GM12878 (cell line): ENCODE measurements around the gene SLC25A42. TPM values are rescaled to one million over a fixed set of nuclear protein-coding genes. Genes with fewer than 3 reads are reported as not detected.
A peak's percentile ranks its signal among the peaks of the same experiment; 100 is the strongest.

ENCODE experiments used
- ASH2L ChIP-seq: fragments of 300-600, 200-600 bp; sonication (generic); IDR thresholded peaks from 2 replicates; pipeline ENCODE4 v1.6.1; 2017; ENCODE audit warnings: low read depth, mild to moderate bottlenecking, borderline replicate concordance
- CHD1 ChIP-seq: IDR thresholded peaks from 2 replicates; pipeline ENCODE4 v1.6.1; 2012; ENCODE audit warnings: low read depth, low read length, improper control_type of control experiment
- FOXM1 ChIP-seq: IDR thresholded peaks from 2 replicates; pipeline ENCODE4 v1.6.1; 2012; ENCODE audit warnings: low read depth, mild to moderate bottlenecking, inconsistent platforms, low read length, moderate library complexity
- MXI1 ChIP-seq: fragments of 150-350 bp; IDR thresholded peaks from 2 replicates; pipeline ENCODE4 v1.6.1; 2011; ENCODE audit warnings: low read depth, mild to moderate bottlenecking, inconsistent platforms, low read length, improper control_type of control experiment
- SMAD5 ChIP-seq: IDR thresholded peaks from 2 replicates; pipeline ENCODE4 v1.6.1; 2016; ENCODE audit warnings: antibody characterized with exemption, low read depth
- polyA plus RNA-seq, 11 experiments: library from polyadenylated mRNA; depleted of rRNA in 4 of 11; unstranded in 6 of 11; stranded (reverse) in 5 of 11; fragments of >200 nt; fragmentation: Nextera tagmentation in 4 of 11; fragmentation: Illumina TruSeq in 1 of 11; extraction: Ambion mirVana in 4 of 11; extraction: Trizol in 1 of 11; gene quantifications; 1 replicate in 1 of 11; 2 replicates in 10 of 11; pipeline versions ENCODE4 v1.2.1 to v1.2.3, GENCODE V29; 2011 to 2016; ENCODE audit warnings: inconsistent platforms in 2 of 11, missing spikeins in 2 of 11, low read depth in 1 of 11
- total RNA-seq, 4 experiments: library from RNA; depleted of rRNA in 3 of 4; stranded (reverse); fragments of >200 nt in 3 of 4; fragmentation: Illumina TruSeq in 1 of 4; extraction: Trizol in 1 of 4; gene quantifications; 2 replicates each; pipeline versions ENCODE4 v1.2.1 to v1.2.3, GENCODE V29; 2013 to 2021
- TF ChIP-seq, protein P1 (sequence below): fragments of 450-650 bp; conservative IDR thresholded peaks from 2 replicates; pipeline ENCODE4 v1.6.1; 2017; ENCODE audit warnings: mild to moderate bottlenecking, moderate library complexity
- TF ChIP-seq, protein P2 (sequence below): fragments of 450-650 bp; IDR thresholded peaks from 2 replicates; pipeline ENCODE4 v1.6.1; 2017; ENCODE audit warnings: mild to moderate bottlenecking, moderate library complexity
- TF ChIP-seq, protein P3 (sequence below): fragments of 450-650 bp; IDR thresholded peaks from 2 replicates; pipeline ENCODE4 v1.6.1; 2016; ENCODE audit warnings: mild to moderate bottlenecking
- TF ChIP-seq, protein P4 (sequence below): IDR thresholded peaks from 2 replicates; pipeline ENCODE4 v1.6.1; 2011; ENCODE audit warnings: borderline replicate concordance, low read depth, mild to moderate bottlenecking, moderate library complexity, low read length; ENCODE audit not compliant: insufficient read depth, poor library complexity, severe bottlenecking
- TF ChIP-seq, protein P5 (sequence below): IDR thresholded peaks from 2 replicates; pipeline ENCODE4 v1.6.1; 2012; ENCODE audit warnings: improper control_type of control experiment, low read depth, low read length; ENCODE audit not compliant: insufficient replicate concordance

The SLC25A42 gene
- total and polyA plus RNA-seq, 10 of the 15 experiments (the other 5 are each of a cell fraction or from before 2014, with no cell fraction given): 0.24 to 19.2 (median 9.6) TPM

DNA sequence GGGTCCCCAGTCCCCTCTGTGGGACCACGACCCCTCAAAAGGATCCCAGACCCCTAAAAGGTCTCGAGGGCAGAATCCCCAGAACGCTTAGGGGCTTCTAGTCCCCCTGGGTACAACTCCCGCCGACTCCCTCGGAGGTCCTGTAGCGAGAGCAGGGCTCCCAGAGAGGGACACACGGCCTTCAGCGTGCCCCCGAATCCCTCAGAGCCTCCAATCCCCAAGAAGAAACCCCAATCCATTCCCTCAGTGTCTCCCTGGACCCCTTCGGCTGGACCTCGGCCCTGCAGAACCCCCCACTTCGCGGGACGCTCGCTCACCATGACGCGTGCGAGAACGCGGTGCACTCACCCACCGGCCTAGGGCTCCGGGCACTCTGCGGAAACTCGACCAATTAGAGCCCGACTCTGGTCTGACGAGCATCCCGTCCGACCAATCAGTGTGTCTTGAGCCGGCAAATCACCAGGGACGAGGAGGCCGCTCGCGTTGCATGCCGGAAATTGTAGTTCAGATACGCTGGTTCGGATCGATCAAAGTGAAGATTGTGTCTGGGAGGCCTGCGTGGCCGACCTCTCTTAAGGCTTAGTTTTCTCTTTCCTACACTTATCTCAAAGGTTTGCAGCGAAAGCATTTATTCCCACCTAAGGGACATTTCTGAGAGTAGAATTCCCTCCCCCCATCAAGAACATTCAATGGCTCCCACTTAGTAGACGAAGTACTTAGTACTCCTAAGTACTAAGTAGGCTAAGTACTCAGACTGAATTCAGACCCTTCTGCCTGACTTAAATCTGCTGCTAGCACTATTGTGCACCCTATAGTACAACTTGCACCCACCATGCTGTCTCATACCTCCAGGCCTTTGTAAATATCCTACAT lies 74.6 kb downstream of the SLC25A42 start, which contains the start of gene TMEM161A (continued):
- TF ChIP-seq, protein P1, sequence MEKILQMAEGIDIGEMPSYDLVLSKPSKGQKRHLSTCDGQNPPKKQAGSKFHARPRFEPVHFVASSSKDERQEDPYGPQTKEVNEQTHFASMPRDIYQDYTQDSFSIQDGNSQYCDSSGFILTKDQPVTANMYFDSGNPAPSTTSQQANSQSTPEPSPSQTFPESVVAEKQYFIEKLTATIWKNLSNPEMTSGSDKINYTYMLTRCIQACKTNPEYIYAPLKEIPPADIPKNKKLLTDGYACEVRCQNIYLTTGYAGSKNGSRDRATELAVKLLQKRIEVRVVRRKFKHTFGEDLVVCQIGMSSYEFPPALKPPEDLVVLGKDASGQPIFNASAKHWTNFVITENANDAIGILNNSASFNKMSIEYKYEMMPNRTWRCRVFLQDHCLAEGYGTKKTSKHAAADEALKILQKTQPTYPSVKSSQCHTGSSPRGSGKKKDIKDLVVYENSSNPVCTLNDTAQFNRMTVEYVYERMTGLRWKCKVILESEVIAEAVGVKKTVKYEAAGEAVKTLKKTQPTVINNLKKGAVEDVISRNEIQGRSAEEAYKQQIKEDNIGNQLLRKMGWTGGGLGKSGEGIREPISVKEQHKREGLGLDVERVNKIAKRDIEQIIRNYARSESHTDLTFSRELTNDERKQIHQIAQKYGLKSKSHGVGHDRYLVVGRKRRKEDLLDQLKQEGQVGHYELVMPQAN: peak; percentile 56; the same call in 1 of the 2 replicates
- TF ChIP-seq ASH2L: no peak
- no peak for TF ChIP-seq CHD1
- TF ChIP-seq FOXM1: no peak
- no peak for TF ChIP-seq SMAD5
- TF ChIP-seq, protein P2, sequence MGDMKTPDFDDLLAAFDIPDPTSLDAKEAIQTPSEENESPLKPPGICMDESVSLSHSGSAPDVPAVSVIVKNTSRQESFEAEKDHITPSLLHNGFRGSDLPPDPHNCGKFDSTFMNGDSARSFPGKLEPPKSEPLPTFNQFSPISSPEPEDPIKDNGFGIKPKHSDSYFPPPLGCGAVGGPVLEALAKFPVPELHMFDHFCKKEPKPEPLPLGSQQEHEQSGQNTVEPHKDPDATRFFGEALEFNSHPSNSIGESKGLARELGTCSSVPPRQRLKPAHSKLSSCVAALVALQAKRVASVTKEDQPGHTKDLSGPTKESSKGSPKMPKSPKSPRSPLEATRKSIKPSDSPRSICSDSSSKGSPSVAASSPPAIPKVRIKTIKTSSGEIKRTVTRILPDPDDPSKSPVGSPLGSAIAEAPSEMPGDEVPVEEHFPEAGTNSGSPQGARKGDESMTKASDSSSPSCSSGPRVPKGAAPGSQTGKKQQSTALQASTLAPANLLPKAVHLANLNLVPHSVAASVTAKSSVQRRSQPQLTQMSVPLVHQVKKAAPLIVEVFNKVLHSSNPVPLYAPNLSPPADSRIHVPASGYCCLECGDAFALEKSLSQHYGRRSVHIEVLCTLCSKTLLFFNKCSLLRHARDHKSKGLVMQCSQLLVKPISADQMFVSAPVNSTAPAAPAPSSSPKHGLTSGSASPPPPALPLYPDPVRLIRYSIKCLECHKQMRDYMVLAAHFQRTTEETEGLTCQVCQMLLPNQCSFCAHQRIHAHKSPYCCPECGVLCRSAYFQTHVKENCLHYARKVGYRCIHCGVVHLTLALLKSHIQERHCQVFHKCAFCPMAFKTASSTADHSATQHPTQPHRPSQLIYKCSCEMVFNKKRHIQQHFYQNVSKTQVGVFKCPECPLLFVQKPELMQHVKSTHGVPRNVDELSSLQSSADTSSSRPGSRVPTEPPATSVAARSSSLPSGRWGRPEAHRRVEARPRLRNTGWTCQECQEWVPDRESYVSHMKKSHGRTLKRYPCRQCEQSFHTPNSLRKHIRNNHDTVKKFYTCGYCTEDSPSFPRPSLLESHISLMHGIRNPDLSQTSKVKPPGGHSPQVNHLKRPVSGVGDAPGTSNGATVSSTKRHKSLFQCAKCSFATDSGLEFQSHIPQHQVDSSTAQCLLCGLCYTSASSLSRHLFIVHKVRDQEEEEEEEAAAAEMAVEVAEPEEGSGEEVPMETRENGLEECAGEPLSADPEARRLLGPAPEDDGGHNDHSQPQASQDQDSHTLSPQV: no peak
- TF ChIP-seq, protein P3, sequence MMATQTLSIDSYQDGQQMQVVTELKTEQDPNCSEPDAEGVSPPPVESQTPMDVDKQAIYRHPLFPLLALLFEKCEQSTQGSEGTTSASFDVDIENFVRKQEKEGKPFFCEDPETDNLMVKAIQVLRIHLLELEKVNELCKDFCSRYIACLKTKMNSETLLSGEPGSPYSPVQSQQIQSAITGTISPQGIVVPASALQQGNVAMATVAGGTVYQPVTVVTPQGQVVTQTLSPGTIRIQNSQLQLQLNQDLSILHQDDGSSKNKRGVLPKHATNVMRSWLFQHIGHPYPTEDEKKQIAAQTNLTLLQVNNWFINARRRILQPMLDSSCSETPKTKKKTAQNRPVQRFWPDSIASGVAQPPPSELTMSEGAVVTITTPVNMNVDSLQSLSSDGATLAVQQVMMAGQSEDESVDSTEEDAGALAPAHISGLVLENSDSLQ: peak; percentile 99
- no peak for TF ChIP-seq MXI1
- TF ChIP-seq, protein P4, sequence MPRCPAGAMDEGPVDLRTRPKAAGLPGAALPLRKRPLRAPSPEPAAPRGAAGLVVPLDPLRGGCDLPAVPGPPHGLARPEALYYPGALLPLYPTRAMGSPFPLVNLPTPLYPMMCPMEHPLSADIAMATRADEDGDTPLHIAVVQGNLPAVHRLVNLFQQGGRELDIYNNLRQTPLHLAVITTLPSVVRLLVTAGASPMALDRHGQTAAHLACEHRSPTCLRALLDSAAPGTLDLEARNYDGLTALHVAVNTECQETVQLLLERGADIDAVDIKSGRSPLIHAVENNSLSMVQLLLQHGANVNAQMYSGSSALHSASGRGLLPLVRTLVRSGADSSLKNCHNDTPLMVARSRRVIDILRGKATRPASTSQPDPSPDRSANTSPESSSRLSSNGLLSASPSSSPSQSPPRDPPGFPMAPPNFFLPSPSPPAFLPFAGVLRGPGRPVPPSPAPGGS: no peak
- TF ChIP-seq, protein P5, sequence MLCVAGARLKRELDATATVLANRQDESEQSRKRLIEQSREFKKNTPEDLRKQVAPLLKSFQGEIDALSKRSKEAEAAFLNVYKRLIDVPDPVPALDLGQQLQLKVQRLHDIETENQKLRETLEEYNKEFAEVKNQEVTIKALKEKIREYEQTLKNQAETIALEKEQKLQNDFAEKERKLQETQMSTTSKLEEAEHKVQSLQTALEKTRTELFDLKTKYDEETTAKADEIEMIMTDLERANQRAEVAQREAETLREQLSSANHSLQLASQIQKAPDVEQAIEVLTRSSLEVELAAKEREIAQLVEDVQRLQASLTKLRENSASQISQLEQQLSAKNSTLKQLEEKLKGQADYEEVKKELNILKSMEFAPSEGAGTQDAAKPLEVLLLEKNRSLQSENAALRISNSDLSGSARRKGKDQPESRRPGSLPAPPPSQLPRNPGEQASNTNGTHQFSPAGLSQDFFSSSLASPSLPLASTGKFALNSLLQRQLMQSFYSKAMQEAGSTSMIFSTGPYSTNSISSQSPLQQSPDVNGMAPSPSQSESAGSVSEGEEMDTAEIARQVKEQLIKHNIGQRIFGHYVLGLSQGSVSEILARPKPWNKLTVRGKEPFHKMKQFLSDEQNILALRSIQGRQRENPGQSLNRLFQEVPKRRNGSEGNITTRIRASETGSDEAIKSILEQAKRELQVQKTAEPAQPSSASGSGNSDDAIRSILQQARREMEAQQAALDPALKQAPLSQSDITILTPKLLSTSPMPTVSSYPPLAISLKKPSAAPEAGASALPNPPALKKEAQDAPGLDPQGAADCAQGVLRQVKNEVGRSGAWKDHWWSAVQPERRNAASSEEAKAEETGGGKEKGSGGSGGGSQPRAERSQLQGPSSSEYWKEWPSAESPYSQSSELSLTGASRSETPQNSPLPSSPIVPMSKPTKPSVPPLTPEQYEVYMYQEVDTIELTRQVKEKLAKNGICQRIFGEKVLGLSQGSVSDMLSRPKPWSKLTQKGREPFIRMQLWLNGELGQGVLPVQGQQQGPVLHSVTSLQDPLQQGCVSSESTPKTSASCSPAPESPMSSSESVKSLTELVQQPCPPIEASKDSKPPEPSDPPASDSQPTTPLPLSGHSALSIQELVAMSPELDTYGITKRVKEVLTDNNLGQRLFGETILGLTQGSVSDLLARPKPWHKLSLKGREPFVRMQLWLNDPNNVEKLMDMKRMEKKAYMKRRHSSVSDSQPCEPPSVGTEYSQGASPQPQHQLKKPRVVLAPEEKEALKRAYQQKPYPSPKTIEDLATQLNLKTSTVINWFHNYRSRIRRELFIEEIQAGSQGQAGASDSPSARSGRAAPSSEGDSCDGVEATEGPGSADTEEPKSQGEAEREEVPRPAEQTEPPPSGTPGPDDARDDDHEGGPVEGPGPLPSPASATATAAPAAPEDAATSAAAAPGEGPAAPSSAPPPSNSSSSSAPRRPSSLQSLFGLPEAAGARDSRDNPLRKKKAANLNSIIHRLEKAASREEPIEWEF: no peak
